HG03175 (cell line): Measurements from ENCODE around the gene PEX6.
"Not testable (repeated sequence)": the region's sequence is repeated elsewhere in the genome, so short reads cannot be mapped to it uniquely, and the experiment has no call there.

Experiments used
- ATAC-seq: cut with Tn5 transposase; IDR thresholded peaks from one replicate; pipeline ENCODE4 v1.9.1; 2021; ENCODE audit warnings: mild to moderate bottlenecking, moderate library complexity; ENCODE audit not compliant: unreplicated experiment

The PEX6 gene

DNA sequence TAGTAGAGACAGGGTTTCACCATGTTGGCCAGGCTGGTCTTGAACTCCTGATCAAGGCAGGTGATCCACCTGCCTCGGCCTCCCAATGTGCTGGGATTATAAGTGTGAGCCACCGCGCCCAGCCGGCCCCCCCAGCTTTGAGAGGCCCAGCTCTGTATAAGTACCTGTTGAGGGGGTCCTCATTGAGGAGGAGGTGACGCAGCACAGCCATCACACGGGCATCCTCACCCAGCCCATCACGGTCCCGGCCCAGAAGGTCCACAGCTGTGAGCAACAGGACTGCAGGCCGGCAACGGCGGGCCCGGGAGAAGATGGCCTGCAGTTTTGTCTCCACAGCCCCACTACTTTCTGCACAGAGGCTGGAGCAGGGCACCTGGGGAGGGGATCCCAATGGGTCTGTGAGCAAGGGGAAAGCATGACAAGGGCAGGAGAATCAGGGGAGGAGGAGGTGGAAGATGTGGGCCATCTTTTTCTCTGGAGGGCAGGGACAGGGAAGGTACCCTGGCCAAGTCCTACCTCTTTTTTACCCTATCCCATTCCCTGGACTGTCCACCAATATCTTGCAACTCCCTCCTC is 10.8 kb downstream of the PEX6 start:
- ATAC-seq, result no peak

DNA sequence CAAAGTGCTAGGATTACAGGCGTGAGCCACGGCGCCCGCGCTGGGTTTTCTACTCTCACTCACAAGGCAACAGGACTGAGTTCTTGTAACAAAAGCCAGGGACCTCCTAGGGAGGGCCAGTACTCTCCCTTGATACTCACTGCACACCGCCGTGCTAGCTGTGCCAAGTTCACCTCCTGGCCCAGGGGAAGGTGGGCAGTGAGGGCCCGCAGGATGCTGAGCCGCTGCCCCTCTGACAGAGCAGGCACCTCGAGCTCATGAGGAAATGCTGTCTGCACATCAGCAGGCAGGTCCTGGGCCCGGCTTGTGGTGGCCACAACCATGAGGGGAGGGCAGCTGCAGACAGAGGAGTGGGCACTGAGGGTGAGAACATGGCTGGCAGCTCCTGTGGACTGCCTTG is 11.8 kb downstream of the PEX6 start:
- ATAC-seq, result no peak

DNA sequence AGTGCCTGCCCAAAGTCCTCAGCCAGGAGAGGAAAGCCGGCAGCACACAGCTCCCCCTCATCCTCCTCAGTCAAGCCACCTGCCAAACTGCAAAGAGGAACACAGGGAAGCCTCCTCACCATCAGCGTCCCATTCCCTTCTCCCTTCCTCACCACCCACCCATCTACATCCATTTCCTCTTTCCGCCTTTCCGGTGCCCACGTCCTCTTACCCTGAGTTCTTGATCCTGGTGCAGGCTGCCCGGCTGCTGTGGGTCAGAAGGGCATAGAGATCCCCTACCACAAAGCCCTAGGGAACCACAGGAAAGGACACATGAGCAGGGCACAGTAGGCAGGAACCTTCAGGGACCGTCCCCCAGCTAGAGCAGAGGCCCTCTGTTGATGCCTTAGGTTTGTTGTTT is 12.4 kb downstream of the PEX6 start:
- no peak for ATAC-seq

DNA sequence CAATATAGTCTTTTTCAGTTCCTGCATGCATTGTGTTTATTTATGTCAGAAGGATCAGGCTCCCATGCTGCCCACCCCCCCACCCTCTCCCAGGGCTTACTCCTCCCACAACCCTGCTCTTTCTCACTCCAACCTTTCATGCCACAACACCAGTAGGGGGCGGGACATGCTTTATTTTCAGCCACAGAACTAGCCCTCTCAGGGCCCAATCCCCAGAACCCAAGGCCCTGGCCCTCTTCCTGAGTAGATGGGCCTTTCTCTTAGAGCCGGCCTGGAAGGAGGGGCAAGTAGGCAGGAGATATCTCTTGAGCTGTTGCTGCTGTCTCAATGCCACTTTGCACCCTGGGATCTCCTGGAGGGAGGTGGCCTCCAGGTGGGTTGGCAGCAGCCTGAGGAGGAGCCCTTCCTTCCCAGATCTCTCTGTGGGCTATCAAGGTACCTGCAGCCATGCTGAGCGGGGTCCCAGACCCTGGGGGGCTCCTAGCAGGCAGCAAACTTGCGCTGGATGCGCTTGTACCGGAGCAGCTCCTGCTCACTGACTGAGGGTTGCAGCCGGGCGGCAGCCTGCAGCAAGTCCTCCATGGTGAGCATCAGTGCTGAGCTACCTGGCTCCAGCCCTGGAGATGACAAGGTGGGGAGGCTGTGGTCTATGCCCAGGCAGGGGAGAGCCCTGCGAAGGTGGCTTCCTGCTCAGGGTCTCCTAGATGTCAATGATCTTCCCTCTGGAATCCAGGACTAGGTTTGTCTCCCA is 15.0 kb downstream of the PEX6 start:
- ATAC-seq, result no peak

DNA sequence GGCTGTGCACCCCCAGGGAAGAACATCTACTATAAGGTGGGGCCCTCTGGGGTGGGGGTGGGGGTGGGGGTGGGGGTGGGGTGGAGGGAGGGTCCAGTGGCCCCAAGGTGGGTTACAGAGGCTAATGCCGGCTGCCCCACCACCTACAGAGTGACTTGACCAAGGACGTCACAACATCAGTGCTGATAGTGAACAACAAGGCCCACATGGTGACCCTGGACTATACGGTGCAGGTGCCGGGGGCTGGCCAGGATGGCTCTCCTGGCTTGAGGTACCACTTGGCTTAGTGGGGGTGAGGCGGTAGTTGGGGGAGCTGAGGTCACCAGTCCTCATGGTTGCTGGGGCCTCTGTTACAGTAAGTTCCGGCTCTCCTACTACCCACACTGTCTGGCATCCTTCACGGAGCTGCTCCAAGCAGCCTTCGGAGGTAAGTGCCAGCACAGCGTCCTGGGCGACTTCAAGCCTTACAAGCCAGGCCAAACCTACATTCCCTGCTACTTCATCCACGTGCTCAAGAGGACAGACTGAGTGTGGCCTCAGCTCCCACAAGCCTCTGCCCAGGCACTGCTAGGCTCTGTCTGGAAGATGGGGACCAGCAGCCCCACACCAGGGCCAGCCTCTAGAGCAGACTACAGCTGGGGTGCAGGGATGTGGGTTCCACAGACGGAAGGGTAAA is 15.7 kb downstream of the PEX6 start:
- no peak for ATAC-seq

DNA sequence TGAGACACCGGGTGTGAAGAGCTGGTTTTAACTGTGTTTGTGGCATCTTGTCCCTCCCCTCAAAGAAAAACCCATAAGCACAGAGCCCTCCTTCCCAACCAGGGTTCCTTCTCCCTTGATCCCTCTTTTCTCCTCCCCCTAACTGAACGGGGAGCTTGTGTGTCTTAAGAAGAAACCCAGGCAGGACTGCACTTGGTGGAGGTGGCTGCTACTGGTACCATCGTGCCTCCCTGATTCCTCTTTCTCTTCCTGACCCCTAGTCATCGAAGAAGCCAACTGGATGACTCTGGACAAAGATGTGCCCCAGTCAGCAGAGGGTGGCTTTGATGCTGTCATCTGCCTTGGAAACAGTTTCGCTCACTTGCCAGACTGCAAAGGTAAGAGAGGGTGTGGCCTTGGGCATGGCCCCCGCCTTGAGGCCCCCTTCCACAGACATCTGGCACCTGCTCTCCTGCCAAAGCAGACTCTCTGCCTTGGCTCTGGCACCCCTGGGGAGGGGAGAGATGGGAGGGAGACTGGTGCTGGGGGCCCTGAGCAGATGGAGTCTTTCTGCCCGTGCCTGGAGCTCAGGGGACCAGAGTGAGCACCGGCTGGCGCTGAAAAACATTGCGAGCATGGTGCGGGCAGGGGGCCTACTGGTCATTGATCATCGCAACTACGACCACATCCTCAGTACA is 16.3 kb downstream of the PEX6 start:
- ATAC-seq, result no peak

DNA sequence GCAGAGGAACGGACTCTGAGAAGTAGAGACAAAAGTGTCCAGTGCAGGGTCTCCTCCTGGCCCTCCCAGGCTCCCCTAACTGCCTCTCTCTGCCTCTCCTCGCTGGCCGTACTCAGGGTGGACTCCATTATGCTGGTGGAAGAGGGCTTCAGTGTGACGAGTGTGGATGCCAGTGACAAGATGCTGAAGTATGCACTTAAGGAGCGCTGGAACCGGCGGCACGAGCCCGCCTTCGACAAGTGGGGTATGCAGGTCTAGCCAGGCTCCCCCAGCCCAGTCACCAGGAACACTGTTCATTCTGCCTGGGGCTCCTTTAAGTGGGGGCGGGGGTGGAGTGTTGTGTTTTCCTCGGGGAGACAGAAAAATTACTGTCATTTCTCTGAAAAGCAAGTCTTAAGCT is 16.9 kb downstream of the PEX6 start:
- no peak for ATAC-seq

DNA sequence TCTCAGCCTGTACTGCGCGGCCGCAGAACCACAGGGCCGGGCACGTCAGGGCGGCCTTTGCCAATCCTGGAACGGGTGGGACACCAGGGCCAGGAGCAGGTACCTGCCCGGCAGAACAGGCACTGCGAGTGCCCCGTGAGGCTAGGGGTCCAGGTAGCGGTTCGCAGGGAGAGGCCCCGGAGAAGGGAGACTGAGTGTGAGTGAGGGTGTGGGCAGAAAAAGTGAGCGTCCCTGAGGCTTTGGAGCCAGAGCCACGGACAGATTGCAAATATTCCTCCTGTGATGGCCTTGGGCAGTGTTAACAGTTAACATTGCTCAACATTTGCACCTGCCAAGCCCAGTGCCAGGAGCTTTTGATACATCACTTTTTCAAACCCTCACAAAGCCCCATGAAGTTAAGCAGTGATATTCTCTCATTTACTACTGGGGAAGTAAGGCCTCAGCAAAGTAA is 17.9 kb downstream of the PEX6 start:
- ATAC-seq, result no peak

DNA sequence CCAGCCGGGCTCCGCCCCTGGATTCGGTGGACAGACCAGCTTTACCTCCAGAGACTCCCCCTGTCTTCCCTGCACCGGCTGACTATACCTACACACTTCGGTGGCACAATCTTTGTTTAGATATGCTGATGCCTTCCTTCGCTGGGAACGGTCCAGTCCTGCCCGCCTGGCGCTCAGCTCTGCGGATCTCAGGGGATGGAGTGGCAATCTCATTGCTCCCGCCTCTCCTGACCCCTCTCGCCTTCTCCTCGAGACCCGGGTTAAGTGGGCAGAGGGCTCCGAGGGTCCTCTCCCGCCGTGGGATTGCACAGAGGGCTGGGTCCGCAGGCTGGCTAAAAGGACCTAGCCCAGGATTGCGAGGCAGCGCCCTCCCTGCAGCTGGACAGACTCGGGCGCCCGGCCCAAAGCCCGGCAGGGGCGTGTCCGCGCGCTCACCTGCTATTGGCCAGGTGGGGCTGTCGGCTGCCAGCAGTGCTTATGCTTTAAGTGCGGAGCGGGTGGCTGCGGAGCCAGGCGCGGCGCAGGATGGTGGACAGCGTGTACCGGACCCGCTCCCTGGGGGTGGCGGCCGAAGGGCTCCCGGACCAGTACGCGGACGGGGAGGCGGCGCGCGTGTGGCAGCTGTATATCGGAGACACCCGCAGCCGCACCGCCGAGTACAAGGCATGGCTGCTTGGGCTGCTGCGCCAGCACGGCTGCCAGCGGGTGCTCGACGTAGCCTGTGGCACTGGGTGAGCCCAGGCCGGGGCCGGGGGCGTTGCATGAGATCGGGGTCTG is 18.6 kb downstream of the PEX6 start, which contains the start of gene GNMT:
TSS of gene GNMT (plus strand) at position 512 of the 777 bp plus-strand sequence. CDS start at position 526, 14 bp downstream.
- no peak for ATAC-seq

DNA sequence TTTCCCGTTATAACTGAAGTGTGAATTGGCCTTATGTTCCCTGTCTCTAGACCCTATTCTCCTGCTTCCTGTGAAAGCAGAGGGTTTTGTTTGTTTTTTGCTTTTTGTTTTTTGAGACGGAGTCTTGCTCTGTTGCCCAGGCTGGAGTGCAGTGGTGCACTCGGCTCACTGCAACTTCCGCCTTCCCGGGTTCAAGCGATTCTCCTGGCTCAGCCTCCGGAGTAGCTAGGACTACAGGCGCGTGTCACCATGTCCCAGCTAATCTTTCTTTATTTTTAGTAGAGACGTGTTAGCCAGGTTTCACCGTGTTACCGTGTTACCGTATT is 19.1 kb downstream of the PEX6 start:
- ATAC-seq, result no peak

DNA sequence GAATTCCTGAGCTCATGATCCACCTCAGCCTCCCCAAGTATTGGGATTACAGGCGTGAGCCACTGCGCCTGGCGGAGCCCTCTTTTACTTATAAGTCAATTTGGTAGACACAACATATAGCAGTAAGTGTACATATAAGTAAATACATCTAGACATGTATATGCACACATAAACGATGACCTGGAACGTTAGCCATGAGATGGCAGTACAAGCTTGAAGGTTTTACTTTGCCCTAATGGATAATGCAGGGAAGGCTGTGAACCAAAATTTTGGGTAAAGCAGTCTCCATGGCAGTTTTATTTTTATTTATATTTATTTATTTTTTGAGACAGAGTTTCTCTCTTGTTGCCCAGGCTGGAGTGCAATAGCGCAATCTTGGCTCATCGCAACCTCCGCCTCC is 20.9 kb downstream of the PEX6 start:
- ATAC-seq, result no peak

DNA sequence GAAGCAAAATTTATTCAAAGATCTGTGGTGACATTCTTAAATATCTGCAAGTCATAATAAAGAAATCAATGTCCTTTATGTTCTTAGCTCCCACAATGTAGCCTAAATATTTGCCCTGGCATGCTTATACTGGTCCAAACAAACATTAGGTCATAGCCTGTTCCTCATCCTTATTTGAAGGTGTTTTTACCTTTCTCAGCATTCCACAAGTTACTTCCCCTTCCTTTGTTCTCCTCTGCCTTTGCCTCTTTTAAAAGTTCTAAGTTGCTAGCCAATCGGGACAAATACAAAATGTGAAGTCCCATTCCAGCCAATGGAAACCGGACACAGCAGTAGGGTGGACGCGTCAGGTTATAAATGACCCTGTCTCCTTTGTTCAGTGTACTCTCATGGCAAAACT is 24.6 kb downstream of the PEX6 start:
- ATAC-seq, result not testable (repeated sequence)

DNA sequence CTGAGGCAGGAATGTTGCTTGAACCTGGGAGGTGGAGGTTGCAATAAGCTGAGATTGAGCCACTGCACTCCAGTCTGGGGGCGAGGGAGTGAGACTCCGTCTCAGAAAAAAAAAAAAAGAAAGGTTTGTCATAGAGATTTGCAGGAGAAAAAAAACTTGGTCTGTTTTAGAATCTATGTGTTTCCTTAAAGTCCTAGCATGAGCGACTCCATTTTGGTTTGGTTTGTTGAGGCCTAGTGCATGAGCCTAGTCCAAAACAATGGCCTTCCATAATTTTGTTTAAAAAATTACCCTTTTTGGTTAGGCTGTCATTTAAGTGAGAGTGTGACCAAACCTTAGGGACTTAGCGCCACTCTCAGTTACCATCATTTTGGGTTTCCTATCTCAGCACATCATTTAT is 26.6 kb downstream of the PEX6 start:
- no peak for ATAC-seq

DNA sequence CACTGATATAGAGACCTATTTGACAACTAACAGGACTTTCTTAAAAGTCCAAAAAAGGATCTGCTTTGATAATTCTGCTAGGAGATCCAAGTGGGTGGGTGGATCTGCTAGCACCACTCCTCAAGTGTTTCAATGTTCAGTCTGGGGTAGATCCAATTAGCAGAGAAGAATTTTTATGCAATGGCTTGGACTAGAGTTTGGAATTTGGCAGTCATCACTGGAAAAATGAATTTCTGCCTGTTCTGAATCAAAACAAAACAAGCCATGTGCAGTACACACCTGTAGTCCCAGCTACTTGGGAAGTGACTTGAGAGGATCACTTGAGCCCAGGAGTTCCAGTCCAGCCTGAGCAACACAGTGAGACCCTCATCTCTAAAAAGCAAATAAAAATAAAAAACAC is 31.0 kb downstream of the PEX6 start:
- ATAC-seq, result no peak

DNA sequence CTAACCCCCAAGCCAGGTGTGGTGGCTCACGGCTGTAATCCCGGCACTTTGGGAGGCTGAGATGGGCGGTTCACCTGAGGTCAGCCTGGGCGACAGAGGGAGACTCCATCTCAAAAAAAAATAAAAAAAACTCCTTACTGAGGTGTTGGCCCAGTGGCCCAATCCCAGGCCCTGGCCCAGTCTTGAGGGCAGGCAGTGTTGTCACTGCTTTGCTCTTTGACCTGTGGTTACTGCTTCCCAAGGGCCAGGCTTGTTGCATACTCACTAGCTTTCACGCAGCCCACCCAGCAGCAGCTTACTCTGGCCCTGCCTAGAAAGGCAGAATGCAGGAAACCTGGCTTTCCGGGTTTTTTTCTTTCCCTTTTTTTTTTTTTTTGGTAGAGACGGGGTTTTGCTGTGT is 36.5 kb downstream of the PEX6 start:
- ATAC-seq, result no peak

DNA sequence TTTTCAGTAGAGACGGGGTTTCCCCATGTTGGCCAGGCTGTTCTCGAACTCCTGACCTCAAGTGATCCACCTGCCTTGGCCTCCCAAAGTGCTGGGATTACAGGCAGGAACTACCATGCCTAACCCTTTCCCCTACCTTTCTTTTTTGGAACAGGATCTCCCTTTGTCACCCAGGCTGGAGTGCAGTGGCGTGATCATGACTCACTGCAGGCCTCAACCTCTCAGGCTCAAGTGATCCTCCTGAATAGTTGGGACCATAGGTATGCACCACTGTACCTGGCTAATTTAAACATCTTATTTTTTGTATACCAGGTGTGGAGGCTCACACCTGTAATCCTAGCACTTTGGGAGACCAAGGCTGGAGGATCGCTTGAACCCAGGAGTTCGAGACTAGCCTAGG is 37.6 kb downstream of the PEX6 start:
- ATAC-seq, result not testable (repeated sequence)

DNA sequence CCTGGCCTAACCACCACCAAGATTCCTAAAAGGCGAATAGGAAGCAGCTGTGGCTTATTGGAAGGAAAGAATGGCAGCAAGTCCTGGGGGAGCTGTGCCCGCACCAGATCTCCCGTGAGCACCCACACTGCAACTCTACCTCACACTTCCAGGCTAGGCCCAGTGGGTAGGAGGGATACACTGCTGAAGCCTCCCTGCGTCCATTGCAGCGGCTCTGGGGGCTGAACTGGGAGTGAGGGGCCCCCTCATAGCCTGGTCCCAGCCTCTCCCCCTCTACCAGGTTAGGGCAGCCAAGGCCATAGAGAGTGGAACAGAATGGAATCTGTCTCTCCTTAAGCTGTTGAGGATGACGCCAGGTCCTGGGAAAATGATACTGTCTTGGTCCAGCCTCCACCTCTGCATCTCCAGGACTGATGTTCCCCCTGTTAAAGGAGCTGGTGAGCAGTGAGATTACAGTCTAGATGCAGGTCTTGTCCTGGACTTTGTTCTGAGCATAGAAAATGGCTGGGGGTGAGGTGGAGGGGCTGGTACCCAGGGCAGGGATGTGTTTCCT is 38.4 kb downstream of the PEX6 start:
- ATAC-seq, result no peak

DNA sequence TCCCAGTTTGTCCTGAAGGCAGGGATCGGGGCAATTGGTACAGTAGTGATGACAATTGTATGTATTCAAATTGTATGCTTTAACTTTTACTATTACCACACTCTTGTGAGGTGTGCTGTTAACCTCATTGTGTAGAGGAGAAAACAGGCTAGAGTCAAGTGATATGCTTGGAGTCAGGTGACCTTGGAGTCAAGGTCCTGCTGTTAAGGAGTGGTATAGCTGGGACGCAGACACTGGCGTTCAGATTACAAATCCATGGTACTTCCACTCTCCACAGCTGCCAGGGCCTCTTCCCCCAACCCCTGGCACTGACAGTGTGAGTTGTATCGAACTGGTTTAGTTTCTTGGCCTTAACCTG is 39.2 kb downstream of the PEX6 start:
- no peak for ATAC-seq

DNA sequence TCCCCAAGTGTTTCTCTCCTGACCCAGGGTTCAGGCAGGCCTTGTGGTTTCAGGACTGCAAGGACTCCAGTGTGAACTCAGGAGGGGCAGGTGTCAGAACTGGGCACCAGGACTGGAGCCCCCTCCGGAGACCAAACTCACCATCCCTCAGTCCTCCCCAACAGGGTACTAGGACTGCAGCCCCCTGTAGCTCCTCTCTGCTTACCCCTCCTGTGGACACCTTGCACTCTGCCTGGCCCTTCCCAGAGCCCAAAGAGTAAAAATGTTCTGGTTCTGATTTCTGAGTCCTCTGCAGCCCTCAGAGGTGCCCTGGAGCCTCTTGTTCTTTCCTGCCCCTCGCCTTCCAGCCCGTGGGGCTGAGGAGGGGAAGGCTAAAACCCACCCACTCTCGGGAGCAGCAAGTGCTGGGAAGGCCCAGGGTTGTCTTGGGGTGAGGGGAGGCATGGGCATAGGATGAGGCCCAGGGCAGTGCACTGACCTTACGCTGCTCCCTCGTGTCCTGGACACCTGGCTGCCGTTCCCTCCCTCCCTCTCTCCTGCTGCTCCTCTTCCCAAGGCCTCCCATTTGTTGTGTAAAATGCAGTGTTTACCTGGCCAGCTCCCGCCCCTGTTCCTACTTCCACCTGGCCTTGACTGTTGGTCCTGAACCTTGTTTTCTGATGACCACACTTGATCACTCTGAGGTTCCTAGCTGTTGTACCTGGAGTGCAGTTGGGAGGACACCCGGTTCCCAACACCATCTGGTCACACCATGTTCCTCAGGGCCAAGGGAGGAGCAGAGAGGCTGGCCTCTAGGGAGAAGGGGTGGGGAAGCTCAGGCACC is 39.8 kb downstream of the PEX6 start:
- ATAC-seq, result no peak

DNA sequence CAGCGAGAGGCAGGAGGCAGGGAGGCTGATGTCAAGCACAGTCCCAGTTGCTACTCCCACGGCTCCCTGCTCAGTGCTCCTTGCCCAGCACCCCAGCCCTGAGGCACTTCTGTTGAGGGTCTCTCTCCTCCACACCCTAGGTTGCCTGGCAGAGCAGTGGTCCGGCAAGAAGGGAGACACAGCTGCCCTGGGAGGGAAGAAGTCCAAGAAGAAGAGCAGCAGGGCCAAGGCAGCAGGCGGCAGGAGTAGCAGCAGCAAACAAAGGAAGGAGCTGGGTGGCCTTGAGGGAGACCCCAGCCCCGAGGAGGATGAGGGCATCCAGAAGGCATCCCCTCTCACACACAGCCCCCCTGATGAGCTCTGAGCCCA is 40.6 kb downstream of the PEX6 start:
- no peak for ATAC-seq
